ENCODE results near the gene C1QTNF7.

DNA sequence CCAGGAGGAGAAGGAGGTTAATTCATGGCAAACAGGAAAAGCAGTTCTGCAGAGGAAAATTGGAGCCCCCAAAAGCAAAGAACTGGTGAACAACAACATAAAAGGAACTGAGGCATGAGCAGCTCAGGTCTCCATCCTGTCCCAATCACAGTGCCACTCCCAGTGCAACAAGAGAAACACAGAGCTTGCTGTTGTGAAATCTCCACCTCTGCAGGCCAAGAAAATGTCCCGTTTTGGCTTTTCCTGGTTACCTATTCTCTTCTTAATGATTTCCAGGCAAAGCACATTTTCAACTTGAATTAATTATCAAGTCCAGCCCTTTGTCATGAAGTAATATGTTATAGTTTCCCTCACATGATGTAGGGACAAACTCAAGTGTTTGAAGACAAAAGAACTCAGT, 778 bp downstream of the C1QTNF7 start:
- no peak for TF ChIP-seq MYNN (tag by site-specific recombination; IDR thresholded peaks at IDR 0.05; ENCODE audit: borderline replicate concordance)
- TF ChIP-seq, protein P1, sequence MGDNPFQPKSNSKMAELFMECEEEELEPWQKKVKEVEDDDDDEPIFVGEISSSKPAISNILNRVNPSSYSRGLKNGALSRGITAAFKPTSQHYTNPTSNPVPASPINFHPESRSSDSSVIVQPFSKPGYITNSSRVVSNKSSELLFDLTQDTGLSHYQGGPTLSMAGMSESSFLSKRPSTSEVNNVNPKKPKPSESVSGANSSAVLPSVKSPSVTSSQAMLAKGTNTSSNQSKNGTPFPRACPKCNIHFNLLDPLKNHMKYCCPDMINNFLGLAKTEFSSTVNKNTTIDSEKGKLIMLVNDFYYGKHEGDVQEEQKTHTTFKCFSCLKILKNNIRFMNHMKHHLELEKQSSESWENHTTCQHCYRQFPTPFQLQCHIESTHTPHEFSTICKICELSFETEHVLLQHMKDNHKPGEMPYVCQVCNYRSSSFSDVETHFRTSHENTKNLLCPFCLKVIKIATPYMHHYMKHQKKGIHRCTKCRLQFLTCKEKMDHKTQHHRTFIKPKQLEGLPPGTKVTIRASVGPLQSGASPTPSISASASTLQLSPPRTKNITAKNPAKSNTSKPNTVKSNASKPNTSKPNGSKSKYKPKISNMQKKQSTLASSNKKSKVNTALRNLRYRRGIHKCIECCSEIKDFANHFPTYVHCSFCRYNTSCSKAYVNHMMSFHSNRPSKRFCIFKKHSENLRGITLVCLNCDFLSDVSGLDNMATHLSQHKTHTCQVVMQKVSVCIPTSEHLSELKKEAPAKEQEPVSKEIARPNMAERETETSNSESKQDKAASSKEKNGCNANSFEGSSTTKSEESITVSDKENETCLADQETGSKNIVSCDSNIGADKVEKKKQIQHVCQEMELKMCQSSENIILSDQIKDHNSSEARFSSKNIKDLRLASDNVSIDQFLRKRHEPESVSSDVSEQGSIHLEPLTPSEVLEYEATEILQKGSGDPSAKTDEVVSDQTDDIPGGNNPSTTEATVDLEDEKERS (tag by site-specific recombination; IDR thresholded peaks at IDR 0.05): no peak
- no peak for TF ChIP-seq ZNF416 (tag by site-specific recombination; IDR thresholded peaks at IDR 0.05)
- TF ChIP-seq ZNF350 (tag by site-specific recombination; IDR thresholded peaks at IDR 0.05): no peak
- TF ChIP-seq, protein P2, sequence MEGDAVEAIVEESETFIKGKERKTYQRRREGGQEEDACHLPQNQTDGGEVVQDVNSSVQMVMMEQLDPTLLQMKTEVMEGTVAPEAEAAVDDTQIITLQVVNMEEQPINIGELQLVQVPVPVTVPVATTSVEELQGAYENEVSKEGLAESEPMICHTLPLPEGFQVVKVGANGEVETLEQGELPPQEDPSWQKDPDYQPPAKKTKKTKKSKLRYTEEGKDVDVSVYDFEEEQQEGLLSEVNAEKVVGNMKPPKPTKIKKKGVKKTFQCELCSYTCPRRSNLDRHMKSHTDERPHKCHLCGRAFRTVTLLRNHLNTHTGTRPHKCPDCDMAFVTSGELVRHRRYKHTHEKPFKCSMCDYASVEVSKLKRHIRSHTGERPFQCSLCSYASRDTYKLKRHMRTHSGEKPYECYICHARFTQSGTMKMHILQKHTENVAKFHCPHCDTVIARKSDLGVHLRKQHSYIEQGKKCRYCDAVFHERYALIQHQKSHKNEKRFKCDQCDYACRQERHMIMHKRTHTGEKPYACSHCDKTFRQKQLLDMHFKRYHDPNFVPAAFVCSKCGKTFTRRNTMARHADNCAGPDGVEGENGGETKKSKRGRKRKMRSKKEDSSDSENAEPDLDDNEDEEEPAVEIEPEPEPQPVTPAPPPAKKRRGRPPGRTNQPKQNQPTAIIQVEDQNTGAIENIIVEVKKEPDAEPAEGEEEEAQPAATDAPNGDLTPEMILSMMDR (tag by site-specific recombination; IDR thresholded peaks at IDR 0.05): no peak
